Naive B cell (primary cell): ENCODE results near the gene PDYN. TPM values are rescaled to one million over a fixed set of nuclear protein-coding genes. Genes with fewer than 3 reads are reported as not detected.

ENCODE experiments used
- ATAC-seq, 2 donors: fragments of 150-1000 bp; cut with Tn5 transposase; 2 replicates each; pipeline ENCODE4 v1.10.0; 2021; ENCODE audit warnings: low read depth in 2 of 2, mild to moderate bottlenecking in 2 of 2, moderate library complexity in 2 of 2
- DNase-seq: peaks from one replicate; pipeline ENCODE4 v3.0.0; 2022
- H3K27ac Mint-ChIP-seq, 6 donors: one replicate each; pipeline ENCODE4 v1.8.0; 2020 to 2022; ENCODE audit warnings: mild to moderate bottlenecking in 6 of 6, mixed read lengths in 6 of 6, moderate library complexity in 5 of 6, inconsistent platforms in 2 of 6
- H3K27me3 Mint-ChIP-seq, 3 donors: one replicate each; pipeline ENCODE4 v1.8.0; 2021 to 2022; ENCODE audit warnings: mixed read lengths in 3 of 3, mild to moderate bottlenecking in 1 of 3
- H3K36me3 Mint-ChIP-seq, 2 donors: one replicate each; pipeline ENCODE4 v1.8.0; 2020 to 2022; ENCODE audit warnings: mixed read lengths in 2 of 2, inconsistent platforms in 1 of 2, mild to moderate bottlenecking in 1 of 2
- H3K4me1 Mint-ChIP-seq, 3 donors: one replicate each; pipeline ENCODE4 v1.8.0; 2020 to 2022; ENCODE audit warnings: mixed read lengths in 3 of 3, inconsistent platforms in 1 of 3, mild to moderate bottlenecking in 1 of 3, moderate library complexity in 1 of 3
- H3K4me3 Mint-ChIP-seq, 8 donors: one replicate each; pipeline ENCODE4 v1.8.0; 2020 to 2022; ENCODE audit warnings: mild to moderate bottlenecking in 8 of 8, mixed read lengths in 8 of 8, moderate library complexity in 8 of 8, inconsistent platforms in 2 of 8
- H3K9me3 Mint-ChIP-seq, 7 donors: one replicate each; pipeline ENCODE4 v1.8.0; 2020 to 2022; ENCODE audit warnings: mixed read lengths in 7 of 7, mild to moderate bottlenecking in 5 of 7, inconsistent platforms in 2 of 7, moderate library complexity in 1 of 7
- polyA plus RNA-seq, 6 donors: library from polyadenylated mRNA; unstranded; fragments of 300-500 nt; fragmentation: Illumina TruSeq; gene quantifications; one replicate each; pipeline ENCODE4 v1.2.3, GENCODE V29; 2021; ENCODE audit warnings: low read depth in 6 of 6

Gene PDYN
- polyA plus RNA-seq, 6 donors from 2014 or later: not detected

DNA sequence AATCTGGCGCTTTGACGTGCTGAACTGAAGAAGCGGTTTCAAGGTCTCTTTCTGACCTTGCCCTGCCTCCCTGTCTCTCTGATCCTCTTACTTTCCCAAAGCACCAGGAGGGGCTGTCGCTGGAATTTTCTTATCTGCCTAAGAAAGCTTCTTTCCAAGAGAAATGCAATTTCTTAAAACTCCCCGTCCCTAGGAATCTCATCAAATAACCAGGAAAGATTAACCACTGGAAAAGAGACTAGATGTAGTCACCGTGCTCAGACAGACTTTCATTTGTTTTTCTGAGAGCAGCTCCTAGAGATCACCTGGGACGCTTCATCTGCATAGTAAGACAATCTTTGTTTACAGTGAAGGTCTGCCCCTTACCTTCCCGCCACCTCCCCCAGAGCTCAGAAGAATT, 38.6 kb downstream of the PDYN start:
- ATAC-seq (no peak), DNase-seq (no peak)
- Mint-ChIP-seq H3K4me1 (peaks cover 29 to 56% (median 40%) of the 10 kb centered on the region in 3 donors), H3K9me3 (peaks cover 0 to 7% (median 0%) of the 10 kb centered on the region in 7 donors), H3K36me3 (peaks cover 6% of the 10 kb centered on the region in 2 donors), H3K27me3 (no peaks in the 10 kb centered on the region), H3K4me3 (peak overlapping the region in 6 of 8 donors; percentile 40 to 97 (median 44)), H3K27ac (peak overlapping the region; percentile 45 to 100 (median 74))

DNA sequence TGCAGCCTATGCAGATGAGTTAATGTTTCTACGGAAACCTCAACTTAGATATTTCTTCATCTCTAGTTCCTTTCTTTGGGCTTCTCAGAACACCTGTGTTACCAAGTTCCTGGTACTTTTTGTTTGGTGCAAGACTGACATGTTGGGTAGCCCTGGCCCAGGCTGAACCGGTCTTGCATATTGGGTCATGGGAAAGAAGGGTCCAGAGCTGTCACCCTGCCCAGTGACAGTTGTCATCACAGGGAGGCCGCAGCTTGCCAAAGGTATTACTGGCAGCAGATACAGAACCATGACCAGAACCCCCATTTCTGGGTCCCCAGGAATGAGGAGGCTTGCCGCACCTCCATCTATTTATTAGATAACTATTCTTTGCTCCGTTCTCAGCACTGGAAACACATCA, 40.2 kb downstream of the PDYN start:
- Mint-ChIP-seq H3K27ac (peak overlapping the region; percentile 96 to 100 (median 99)), H3K27me3 (no peaks in the 10 kb centered on the region), H3K4me3 (peak overlapping the region; percentile 80 to 97 (median 89)), H3K9me3 (no peaks in the 10 kb centered on the region), H3K4me1 (peaks cover 33 to 67% (median 44%) of the 10 kb centered on the region in 3 donors), H3K36me3 (no peaks in the 10 kb centered on the region)
- ATAC-seq (peak; percentile 23 to 44), DNase-seq (peak; percentile 50)

DNA sequence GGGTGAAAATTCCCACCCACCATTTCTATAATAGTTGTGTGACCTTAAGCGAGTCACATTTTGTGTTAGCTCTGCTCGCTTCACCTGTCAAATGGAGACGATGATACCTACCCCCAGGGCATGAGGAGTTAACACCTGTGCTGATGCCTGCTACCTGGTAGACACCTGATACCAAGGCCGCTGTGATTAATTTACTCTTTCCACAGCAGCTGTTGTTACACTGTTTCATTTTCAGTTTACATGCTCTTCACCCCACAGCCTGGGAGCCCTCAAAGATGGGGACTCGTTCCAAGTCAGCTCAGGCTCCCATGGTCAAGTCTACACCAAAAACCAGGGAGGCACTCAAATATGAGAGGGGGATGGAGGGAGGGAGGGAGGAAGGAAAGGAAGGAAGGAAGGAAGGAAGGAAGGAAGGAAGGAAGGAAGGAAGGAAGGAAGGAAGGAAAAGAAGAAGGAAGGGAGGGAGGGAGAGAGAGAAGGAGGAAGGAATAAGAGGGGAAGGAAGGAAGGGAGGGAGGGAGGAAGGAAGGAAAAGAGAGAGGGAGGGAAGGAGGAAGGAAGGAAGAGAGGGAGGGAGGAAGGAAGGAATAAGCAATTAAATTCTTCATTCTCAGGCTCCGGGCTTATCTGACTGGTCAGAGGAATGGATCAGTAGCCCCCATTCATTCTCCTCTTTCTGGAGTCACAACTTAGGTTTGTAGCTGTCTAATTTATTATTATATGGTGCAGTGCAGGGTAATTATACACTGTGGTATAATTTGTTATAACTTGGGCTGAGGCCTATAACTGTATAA, 40.9 kb downstream of the PDYN start:
- peak overlapping the region; percentile 36 to 97 (median 86) for H3K4me3 Mint-ChIP-seq
- H3K4me1 Mint-ChIP-seq: peaks cover 33 to 68% (median 47%) of the 10 kb centered on the region in 3 donors
- peak; percentile 17 to 24 for ATAC-seq
- H3K27me3 Mint-ChIP-seq: peaks cover 0 to 2% (median 1%) of the 10 kb centered on the region in 3 donors
- peak; percentile 25 for DNase-seq
- no peaks in the 10 kb centered on the region for H3K9me3 Mint-ChIP-seq
- H3K36me3 Mint-ChIP-seq: no peaks in the 10 kb centered on the region
- H3K27ac Mint-ChIP-seq: peak overlapping the region; percentile 25 to 100 (median 98)

DNA sequence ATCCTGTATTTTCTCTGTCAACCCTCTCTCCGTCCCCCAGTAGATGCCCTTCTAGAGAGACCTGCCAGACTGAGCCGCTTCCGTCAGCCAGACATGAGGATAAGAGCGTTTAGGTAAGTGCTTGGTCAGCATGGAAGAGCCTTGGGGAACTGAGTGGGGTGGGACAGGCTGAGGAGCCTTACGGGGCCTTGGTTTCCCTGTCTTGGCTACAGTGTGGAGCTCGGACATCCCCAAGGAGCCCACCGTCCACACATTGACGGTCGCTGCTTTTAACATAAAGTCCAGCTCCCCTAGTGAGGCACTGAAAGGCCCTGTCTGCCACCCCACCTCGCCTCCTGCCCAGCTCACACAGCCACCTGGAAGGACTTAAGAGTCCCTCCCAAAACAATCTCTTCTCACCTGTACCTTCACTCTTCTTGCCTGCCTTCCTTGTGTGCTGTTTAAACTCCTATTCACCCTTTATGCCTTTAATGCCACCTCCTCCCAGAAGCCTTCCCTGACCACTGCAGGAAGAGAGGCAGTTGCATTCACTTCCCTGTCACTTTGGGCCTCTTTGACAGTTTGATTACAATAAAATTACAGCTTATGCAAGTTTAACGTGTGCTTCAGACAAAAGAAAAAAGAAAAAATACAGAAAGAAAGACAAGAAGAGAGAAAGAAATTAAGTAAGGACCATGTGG, 42.3 kb downstream of the PDYN start:
- Mint-ChIP-seq H3K27me3 (peaks cover 0 to 10% (median 6%) of the 10 kb centered on the region in 3 donors), H3K36me3 (no peaks in the 10 kb centered on the region), H3K4me3 (peak overlapping the region in 2 of 8 donors; percentile 9 to 58), H3K9me3 (no peaks in the 10 kb centered on the region), H3K4me1 (peaks cover 39 to 76% (median 52%) of the 10 kb centered on the region in 3 donors), H3K27ac (peak overlapping the region in 4 of 6 donors; percentile 6 to 100 (median 50))
- ATAC-seq (no peak), DNase-seq (no peak)

- DNase-seq (no peak), ATAC-seq (no peak)
- Mint-ChIP-seq H3K27me3 (peaks cover 0 to 10% (median 6%) of the 10 kb centered on the region in 3 donors), H3K9me3 (no peaks in the 10 kb centered on the region), H3K4me1 (peaks cover 39 to 72% (median 54%) of the 10 kb centered on the region in 3 donors), H3K4me3 (peak overlapping the region in 1 of 8 donors; percentile 70), H3K36me3 (no peaks in the 10 kb centered on the region), H3K27ac (no peak overlapping the region)
These were observed 43.0 kb downstream of the PDYN start for GRCh38 chr20:1950836-1951235.

GRCh38 chr20:1949347-1950100, 44.3 kb downstream of the PDYN start:
- Mint-ChIP-seq H3K4me3 (no peak overlapping the region), H3K36me3 (no peaks in the 10 kb centered on the region), H3K27me3 (peaks cover 6 to 14% (median 8%) of the 10 kb centered on the region in 3 donors), H3K9me3 (no peaks in the 10 kb centered on the region), H3K27ac (peak overlapping the region in 2 of 6 donors; percentile 21 to 73), H3K4me1 (peaks cover 33 to 65% (median 46%) of the 10 kb centered on the region in 3 donors)
- DNase-seq: no peak
- no peak for ATAC-seq

- no peak for ATAC-seq
- Mint-ChIP-seq H3K27me3 (peaks cover 16 to 32% (median 23%) of the 10 kb centered on the region in 3 donors), H3K4me3 (peak overlapping the region in 6 of 8 donors; percentile 1 to 81 (median 54)), H3K27ac (no peak overlapping the region), H3K36me3 (no peaks in the 10 kb centered on the region), H3K4me1 (peaks cover 18 to 45% (median 29%) of the 10 kb centered on the region in 3 donors), H3K9me3 (no peaks in the 10 kb centered on the region)
- no peak for DNase-seq
These were observed 46.4 kb downstream of the PDYN start for GRCh38 chr20:1947535-1947846.

GRCh38 chr20:1946762-1947534, 46.9 kb downstream of the PDYN start:
- peaks cover 18 to 37% (median 23%) of the 10 kb centered on the region in 3 donors for H3K27me3 Mint-ChIP-seq
- H3K9me3 Mint-ChIP-seq: no peaks in the 10 kb centered on the region
- H3K4me1 Mint-ChIP-seq: peaks cover 17 to 39% (median 24%) of the 10 kb centered on the region in 3 donors
- peak overlapping the region; percentile 41 to 89 (median 84) for H3K4me3 Mint-ChIP-seq
- peak overlapping the region in 5 of 6 donors; percentile 12 to 94 (median 69) for H3K27ac Mint-ChIP-seq
- peak; percentile 27 to 49 for ATAC-seq
- no peaks in the 10 kb centered on the region for H3K36me3 Mint-ChIP-seq
- no peak for DNase-seq

DNA sequence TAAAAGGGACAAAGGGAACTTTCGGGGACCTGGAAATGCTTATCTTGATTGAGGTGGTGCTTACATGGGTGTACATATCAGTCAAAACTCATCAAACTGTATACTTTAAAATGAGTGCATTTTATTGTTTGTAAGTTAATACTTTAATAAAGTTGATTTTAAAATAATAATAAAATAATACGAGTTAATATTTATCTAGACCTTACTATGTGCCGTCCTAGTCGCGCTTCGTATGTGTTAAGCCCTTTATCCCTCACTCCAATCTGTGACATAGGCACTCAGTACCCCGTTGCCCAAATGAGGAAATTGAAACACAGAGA, 47.5 kb downstream of the PDYN start:
- Mint-ChIP-seq H3K27ac (peak overlapping the region in 4 of 6 donors; percentile 12 to 94 (median 70)), H3K4me3 (peak overlapping the region; percentile 41 to 89 (median 84)), H3K9me3 (no peaks in the 10 kb centered on the region), H3K36me3 (no peaks in the 10 kb centered on the region), H3K27me3 (peaks cover 18 to 43% (median 23%) of the 10 kb centered on the region in 3 donors), H3K4me1 (peaks cover 13 to 35% (median 19%) of the 10 kb centered on the region in 3 donors)
- DNase-seq: no peak
- ATAC-seq: peak in 1 of 2 donors; percentile 64

- no peaks in the 10 kb centered on the region for H3K9me3 Mint-ChIP-seq
- H3K27ac Mint-ChIP-seq: no peak overlapping the region
- ATAC-seq (no peak), DNase-seq (no peak)
- peaks cover 10 to 31% (median 14%) of the 10 kb centered on the region in 3 donors for H3K4me1 Mint-ChIP-seq
- H3K36me3 Mint-ChIP-seq: no peaks in the 10 kb centered on the region
- H3K4me3 Mint-ChIP-seq: no peak overlapping the region
- H3K27me3 Mint-ChIP-seq: peaks cover 18 to 43% (median 23%) of the 10 kb centered on the region in 3 donors
These were observed 48.2 kb downstream of the PDYN start for GRCh38 chr20:1945660-1946059.

DNA sequence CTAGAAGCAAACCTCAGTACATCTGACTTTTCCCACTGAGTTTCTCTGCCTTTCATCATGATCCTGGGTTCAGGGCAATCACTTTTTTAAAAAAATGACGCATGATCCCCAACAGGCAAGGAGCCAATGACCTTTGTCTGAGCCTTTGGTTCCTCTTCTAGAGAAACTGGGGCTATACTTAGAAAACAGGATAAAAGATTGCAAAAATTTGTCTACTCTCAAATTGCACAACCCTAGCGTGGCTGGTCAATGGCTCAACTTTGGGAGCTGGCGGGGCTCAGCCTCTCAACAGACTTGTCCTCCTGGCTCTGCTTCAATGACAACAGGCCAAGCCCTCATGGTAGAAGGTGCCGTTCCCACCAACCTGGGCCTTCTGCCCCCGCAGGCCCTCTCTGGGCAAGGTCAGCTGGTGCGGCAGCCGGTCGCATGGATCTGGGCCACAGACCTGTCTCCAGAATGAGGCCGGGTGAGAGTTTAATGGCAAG, 48.7 kb downstream of the PDYN start:
- DNase-seq: no peak
- Mint-ChIP-seq H3K9me3 (no peaks in the 10 kb centered on the region), H3K36me3 (no peaks in the 10 kb centered on the region), H3K4me3 (peak overlapping the region in 1 of 8 donors; percentile 35), H3K27me3 (peaks cover 18 to 43% (median 23%) of the 10 kb centered on the region in 3 donors), H3K27ac (no peak overlapping the region), H3K4me1 (peaks cover 10 to 26% (median 14%) of the 10 kb centered on the region in 3 donors)
- no peak for ATAC-seq

DNA sequence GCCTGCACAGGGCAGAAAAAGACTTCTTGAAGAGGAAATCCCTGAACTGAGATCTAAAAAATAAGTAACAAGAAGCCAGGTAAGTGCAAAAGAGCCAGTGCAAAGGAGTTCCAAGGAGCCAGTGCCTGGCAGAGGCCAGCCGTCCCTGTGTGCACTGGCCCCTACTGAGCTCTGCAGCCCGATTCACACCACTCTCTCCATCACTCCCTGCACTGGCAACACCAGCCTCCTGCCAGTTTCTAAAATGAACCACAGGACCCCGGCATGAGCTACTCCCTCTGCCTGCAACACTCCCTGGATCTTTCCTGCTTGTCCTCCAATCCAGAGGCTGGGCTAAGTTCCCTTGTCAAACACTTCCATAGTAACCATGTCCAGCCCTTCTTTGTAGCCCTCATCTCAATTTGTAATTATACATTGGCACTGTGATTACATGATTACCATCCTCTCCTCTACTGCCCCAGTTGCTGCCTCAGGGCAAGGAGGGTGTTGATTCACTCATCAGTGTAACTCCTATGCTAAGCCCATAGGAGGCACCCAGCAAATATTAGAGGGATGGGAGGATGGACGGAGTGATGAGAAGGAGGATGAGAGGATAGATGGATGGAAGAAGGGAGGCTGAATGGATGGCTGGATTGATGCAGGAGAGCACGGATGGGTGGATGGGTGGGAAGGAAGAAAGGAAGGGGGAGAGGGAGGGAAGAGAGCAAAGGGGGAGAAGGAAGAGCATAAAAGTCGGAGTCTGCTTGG, 49.3 kb downstream of the PDYN start:
- ATAC-seq (no peak), DNase-seq (no peak)
- Mint-ChIP-seq H3K36me3 (no peaks in the 10 kb centered on the region), H3K4me3 (peak overlapping the region in 1 of 8 donors; percentile 67), H3K9me3 (no peaks in the 10 kb centered on the region), H3K4me1 (peaks cover 5 to 20% (median 14%) of the 10 kb centered on the region in 3 donors), H3K27ac (peak overlapping the region in 1 of 6 donors; percentile 31), H3K27me3 (peaks cover 18 to 43% (median 23%) of the 10 kb centered on the region in 3 donors)
